ENCODE results near the gene SEPSECS. TPM values are rescaled to one million over a fixed set of nuclear protein-coding genes. Genes with fewer than 3 reads are reported as not detected.

The SEPSECS gene
- polyA plus RNA-seq, 3 donors, result 0.65 to 5.8 (median 2.1) TPM

- Histone ChIP-seq H3K9ac (ENCODE audit: insufficient read depth, low read length, poor library complexity, severe bottlenecking) (no peak overlapping the region), H3K4me2 (replicated peaks; ENCODE audit: extremely low read depth, low read length, poor library complexity, severe bottlenecking) (no peak overlapping the region), H3K36me3 (replicated peaks in 1 of 2; ENCODE audit: control insufficient read depth in 1 of 2, insufficient read depth in 2 of 2, low read length in 2 of 2) (no peaks in the 10 kb centered on the region), H3K4me3 (replicated peaks in 1 of 3; ENCODE audit: low read depth in 2 of 3, low read length in 3 of 3) (no peak overlapping the region), H3K4me1 (ENCODE audit: control insufficient read depth in 1 of 2, insufficient read depth in 2 of 2, low read length in 2 of 2) (no peaks in the 10 kb centered on the region), H3K9me3 (replicated peaks in 1 of 2; ENCODE audit: control insufficient read depth in 1 of 2, insufficient read depth in 1 of 2, low read length in 2 of 2) (peaks cover 6 to 9% of the 10 kb centered on the region in 2 donors), H3K27me3 (ENCODE audit: control insufficient read depth in 2 of 2, insufficient read depth in 2 of 2, low read length in 2 of 2) (no peaks in the 10 kb centered on the region), H3K79me2 (ENCODE audit: insufficient read depth, low read length) (no peaks in the 10 kb centered on the region), H3K27ac (ENCODE audit: low read depth in 1 of 2, low read length in 2 of 2) (no peak overlapping the region), H4K20me1 (ENCODE audit: insufficient read depth, low read length) (no peaks in the 10 kb centered on the region), H2AFZ (ENCODE audit: insufficient read depth, low read depth, low read length, poor library complexity, severe bottlenecking) (no peak overlapping the region)
- Mint-ChIP-seq H3K36me3 (no peaks in the 10 kb centered on the region), H3K4me3 (no peak overlapping the region), H3K4me1 (peaks cover 2% of the 10 kb centered on the region), H3K9me3 (peaks cover 7 to 13% (median 10%) of the 10 kb centered on the region in 7 donors), H3K27me3 (ENCODE audit: low read depth in 3 of 3) (peaks cover 1 to 3% (median 3%) of the 10 kb centered on the region in 3 donors), H3K27ac (no peak overlapping the region)
- no peak for TF ChIP-seq CTCF (IDR thresholded peaks at IDR 0.05)
- intact Hi-C loops (cut with micrococcal nuclease), result no loop called here
- WGBS (ENCODE audit: insufficient coverage), result no CpG with 5 or more reads among the region's 4 CpGs
- no peak for DNase-seq
Observed at GRCh38 chr4:25103418-25103817, 56.8 kb downstream of the SEPSECS start.

GRCh38 chr4:25101836-25102235 is 58.4 kb downstream of the SEPSECS start:
- H3K79me2 ChIP-seq (ENCODE audit: insufficient read depth, low read length), result no peaks in the 10 kb centered on the region
- no peaks in the 10 kb centered on the region for H3K36me3 ChIP-seq (replicated peaks in 1 of 2; ENCODE audit: control insufficient read depth in 1 of 2, insufficient read depth in 2 of 2, low read length in 2 of 2)
- no peaks in the 10 kb centered on the region for H3K4me1 ChIP-seq (ENCODE audit: control insufficient read depth in 1 of 2, insufficient read depth in 2 of 2, low read length in 2 of 2)
- no peaks in the 10 kb centered on the region for H3K27me3 ChIP-seq (ENCODE audit: control insufficient read depth in 2 of 2, insufficient read depth in 2 of 2, low read length in 2 of 2)
- Mint-ChIP-seq H3K4me1 (peaks cover 2% of the 10 kb centered on the region), H3K27me3 (ENCODE audit: low read depth in 3 of 3) (peaks cover 1 to 5% (median 2%) of the 10 kb centered on the region in 3 donors), H3K4me3 (no peak overlapping the region), H3K9me3 (peaks cover 7 to 13% (median 10%) of the 10 kb centered on the region in 7 donors), H3K36me3 (no peaks in the 10 kb centered on the region), H3K27ac (no peak overlapping the region)
- no peaks in the 10 kb centered on the region for H4K20me1 ChIP-seq (ENCODE audit: insufficient read depth, low read length)
- no peak overlapping the region for H3K9ac ChIP-seq (ENCODE audit: insufficient read depth, low read length, poor library complexity, severe bottlenecking)
- H3K4me3 ChIP-seq (replicated peaks in 1 of 3; ENCODE audit: low read depth in 2 of 3, low read length in 3 of 3), result no peak overlapping the region
- TF ChIP-seq CTCF (IDR thresholded peaks at IDR 0.05), result no peak
- no peak overlapping the region for H2AFZ ChIP-seq (ENCODE audit: insufficient read depth, low read depth, low read length, poor library complexity, severe bottlenecking)
- H3K9me3 ChIP-seq (replicated peaks in 1 of 2; ENCODE audit: control insufficient read depth in 1 of 2, insufficient read depth in 1 of 2, low read length in 2 of 2), result peaks cover 6 to 9% of the 10 kb centered on the region in 2 donors
- no peak overlapping the region for H3K4me2 ChIP-seq (replicated peaks; ENCODE audit: extremely low read depth, low read length, poor library complexity, severe bottlenecking)
- WGBS (ENCODE audit: insufficient coverage), result 96% methylated on average over 3 of the region's 5 CpGs
- H3K27ac ChIP-seq (ENCODE audit: low read depth in 1 of 2, low read length in 2 of 2), result no peak overlapping the region
- intact Hi-C loops (cut with micrococcal nuclease), result no loop called here
- DNase-seq, result no peak

Measured in CD14-positive monocyte (primary cell).